ENCODE results near the gene DTD1. TPM values are rescaled to one million over a fixed set of nuclear protein-coding genes. Genes with fewer than 3 reads are reported as not detected.

The DTD1 gene
- total RNA-seq, 2 experiments from 2014 or later, result 27.6 to 43.0 TPM

DNA sequence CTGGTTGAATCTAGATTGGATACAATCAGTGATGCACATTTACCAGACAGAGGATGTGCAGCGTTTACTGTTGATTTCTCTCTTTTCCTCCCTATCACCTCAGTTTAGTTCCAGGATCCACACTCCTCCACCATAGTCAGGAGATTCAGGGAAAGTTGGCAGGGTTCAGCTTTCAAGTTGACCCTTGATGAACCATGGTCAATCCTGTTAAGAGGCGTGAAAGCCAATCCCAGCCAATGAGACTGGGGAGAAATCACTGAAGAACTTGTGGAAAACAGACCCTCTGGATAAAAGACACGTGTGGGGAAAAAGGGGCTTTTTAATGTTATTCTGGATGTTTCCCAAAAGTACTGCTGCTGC lies 206.6 kb downstream of the DTD1 start:
- H2AFZ ChIP-seq (ENCODE audit: low read length), result peak overlapping the region; percentile 92
- no peaks in the 10 kb centered on the region for H3K36me3 ChIP-seq (ENCODE audit: insufficient read depth, low read length)
- H3K4me2 ChIP-seq (ENCODE audit: low read length), result peak overlapping the region; percentile 85
- ChIA-PET CTCF (ENCODE audit: unreplicated experiment) (interaction anchor here (1.3 kb wide), 1 partner anchor 9 kb away, joined by 3 read pairs; no protein-coding TSS in a partner anchor), POLR2A (interaction anchor here (0.7 to 1.3 kb wide), 7 partner anchors 8 to 297 kb away, joined by 3 to 6 read pairs (median 4); partner anchors contain the start of gene RBBP9)
- no peaks in the 10 kb centered on the region for H3K9me3 ChIP-seq (ENCODE audit: low read length)
- H3K27ac ChIP-seq (ENCODE audit: low read depth, low read length, poor library complexity, severe bottlenecking), result no peak overlapping the region
- peak overlapping the region; percentile 77 for H3K4me3 ChIP-seq (ENCODE audit: low read depth, low read length, poor library complexity, severe bottlenecking)
- intact Hi-C loops (cut with micrococcal nuclease; ENCODE audit: unreplicated experiment), result loop anchor here (5.0 kb wide), 1 partner anchor 162 kb away; no protein-coding TSS in a partner anchor
- TF ChIP-seq CTCF (conservative IDR thresholded peaks at IDR 0.05; ENCODE audit: low read length) (no peak), EZH2phosphoT487 (IDR thresholded peaks at IDR 0.05; ENCODE audit: borderline replicate concordance, low read depth, low read length) (no peak)
- H4K20me1 ChIP-seq (ENCODE audit: insufficient read depth, low read length), result no peaks in the 10 kb centered on the region
- no peaks in the 10 kb centered on the region; the same call in 1 of the 2 replicates for H3K9me2 ChIP-seq (ENCODE audit: insufficient read depth, low read length)
- H3K79me2 ChIP-seq (ENCODE audit: insufficient read depth, low read depth, low read length), result no peaks in the 10 kb centered on the region
- no peak for DNase-seq (ENCODE audit: low spot score)
- peaks cover 5% of the 10 kb centered on the region for H3K4me1 ChIP-seq (ENCODE audit: insufficient read depth, low read length, poor library complexity, severe bottlenecking)
- TSS peak; percentile 93 for BruUV-seq (replicated peaks)

GRCh38 chr20:18795366-18795765 lies 207.5 kb downstream of the DTD1 start:
- Histone ChIP-seq H3K9me2 (ENCODE audit: insufficient read depth, low read length) (no peaks in the 10 kb centered on the region; the same call in 1 of the 2 replicates), H4K20me1 (ENCODE audit: insufficient read depth, low read length) (no peaks in the 10 kb centered on the region), H3K4me1 (ENCODE audit: insufficient read depth, low read length, poor library complexity, severe bottlenecking) (peaks cover 5% of the 10 kb centered on the region), H3K4me2 (ENCODE audit: low read length) (no peak overlapping the region), H2AFZ (ENCODE audit: low read length) (no peak overlapping the region), H3K4me3 (ENCODE audit: low read depth, low read length, poor library complexity, severe bottlenecking) (no peak overlapping the region), H3K36me3 (ENCODE audit: insufficient read depth, low read length) (no peaks in the 10 kb centered on the region), H3K9me3 (ENCODE audit: low read length) (no peaks in the 10 kb centered on the region), H3K79me2 (ENCODE audit: insufficient read depth, low read depth, low read length) (no peaks in the 10 kb centered on the region), H3K27ac (ENCODE audit: low read depth, low read length, poor library complexity, severe bottlenecking) (no peak overlapping the region)
- DNase-seq (ENCODE audit: low spot score), result no peak
- POLR2A ChIA-PET, result no interaction called here
- intact Hi-C loops (cut with micrococcal nuclease; ENCODE audit: unreplicated experiment), result no loop called here
- BruUV-seq (replicated peaks), result no TSS peak
- no peak for TF ChIP-seq CTCF (conservative IDR thresholded peaks at IDR 0.05; ENCODE audit: low read length)
- no peak for TF ChIP-seq EZH2phosphoT487 (IDR thresholded peaks at IDR 0.05; ENCODE audit: borderline replicate concordance, low read depth, low read length)
- CTCF ChIA-PET (ENCODE audit: unreplicated experiment), result no interaction called here

- Histone ChIP-seq H2AFZ (ENCODE audit: low read length) (no peak overlapping the region), H3K9me2 (ENCODE audit: insufficient read depth, low read length) (no peaks in the 10 kb centered on the region; the same call in 1 of the 2 replicates), H3K9me3 (ENCODE audit: low read length) (no peaks in the 10 kb centered on the region), H3K79me2 (ENCODE audit: insufficient read depth, low read depth, low read length) (no peaks in the 10 kb centered on the region), H3K36me3 (ENCODE audit: insufficient read depth, low read length) (no peaks in the 10 kb centered on the region), H4K20me1 (ENCODE audit: insufficient read depth, low read length) (no peaks in the 10 kb centered on the region), H3K4me2 (ENCODE audit: low read length) (no peak overlapping the region), H3K27ac (ENCODE audit: low read depth, low read length, poor library complexity, severe bottlenecking) (no peak overlapping the region), H3K4me1 (ENCODE audit: insufficient read depth, low read length, poor library complexity, severe bottlenecking) (peaks cover 5% of the 10 kb centered on the region), H3K4me3 (ENCODE audit: low read depth, low read length, poor library complexity, severe bottlenecking) (no peak overlapping the region)
- no peak for DNase-seq (ENCODE audit: low spot score)
- intact Hi-C loops (cut with micrococcal nuclease; ENCODE audit: unreplicated experiment), result no loop called here
- no peak for TF ChIP-seq EZH2phosphoT487 (IDR thresholded peaks at IDR 0.05; ENCODE audit: borderline replicate concordance, low read depth, low read length)
- no peak for TF ChIP-seq CTCF (conservative IDR thresholded peaks at IDR 0.05; ENCODE audit: low read length)
- POLR2A ChIA-PET, result no interaction called here
- no TSS peak for BruUV-seq (replicated peaks)
- CTCF ChIA-PET (ENCODE audit: unreplicated experiment), result no interaction called here
These were observed 208.5 kb downstream of the DTD1 start for GRCh38 chr20:18796282-18796833.
